Mesenchymal stem cell (in vitro differentiated cells and primary cell): Measurements from ENCODE around the gene RDH14. TPM values are rescaled to one million over a fixed set of nuclear protein-coding genes. Genes with fewer than 3 reads are reported as not detected.

ENCODE experiments used
- DNase-seq: peaks from one replicate; pipeline ENCODE4 v3.0.0-alpha.2; 2013
- H2AFZ ChIP-seq: one replicate; pipeline ENCODE4 v1.6.1; 2013; ENCODE audit warnings: low read depth, mild to moderate bottlenecking, control low read depth, inconsistent platforms, low read length, moderate library complexity
- H2AK5ac ChIP-seq: 2 replicates; pipeline ENCODE4 v1.6.1; 2013; ENCODE audit warnings: low read length, moderate library complexity, mild to moderate bottlenecking, inconsistent platforms; ENCODE audit not compliant: severe bottlenecking
- H2BK120ac ChIP-seq: one replicate; pipeline ENCODE4 v1.6.1; 2013; ENCODE audit warnings: low read depth, mild to moderate bottlenecking, inconsistent platforms, low read length, moderate library complexity
- H2BK12ac ChIP-seq, 2 experiments: one replicate each; pipeline ENCODE4 v1.6.1; 2013; ENCODE audit warnings: inconsistent platforms in 2 of 2, low read length in 2 of 2, mild to moderate bottlenecking in 2 of 2, moderate library complexity in 2 of 2, control low read depth in 1 of 2
- H2BK15ac ChIP-seq: one replicate; pipeline ENCODE4 v1.6.1; 2013; ENCODE audit warnings: mild to moderate bottlenecking, low read depth, inconsistent platforms; ENCODE audit not compliant: poor library complexity, severe bottlenecking
- H2BK5ac ChIP-seq: 2 replicates; pipeline ENCODE4 v1.6.1; 2013; ENCODE audit warnings: low read depth, mild to moderate bottlenecking, low read length, control low read depth, inconsistent platforms; ENCODE audit not compliant: poor library complexity, severe bottlenecking
- H3K14ac ChIP-seq, 2 experiments: one replicate each; pipeline ENCODE4 v1.6.1; 2013; ENCODE audit warnings: inconsistent platforms in 2 of 2, low read length in 2 of 2, control low read depth in 1 of 2, mild to moderate bottlenecking in 1 of 2, moderate library complexity in 1 of 2
- H3K18ac ChIP-seq, 2 experiments: one replicate each; pipeline ENCODE4 v1.6.1; 2013; ENCODE audit warnings: inconsistent platforms in 2 of 2, low read length in 2 of 2, control low read depth in 1 of 2, low read depth in 1 of 2, mild to moderate bottlenecking in 1 of 2
- H3K23ac ChIP-seq, 2 experiments: one replicate each; pipeline ENCODE4 v1.6.1; 2013; ENCODE audit warnings: inconsistent platforms in 2 of 2, low read length in 2 of 2, mild to moderate bottlenecking in 2 of 2, moderate library complexity in 2 of 2, control low read depth in 1 of 2
- H3K27ac ChIP-seq: 2 replicates; pipeline ENCODE4 v1.5.1; 2013; ENCODE audit warnings: mild to moderate bottlenecking, moderate library complexity, low read length, control low read depth, inconsistent platforms; ENCODE audit not compliant: poor library complexity, severe bottlenecking
- H3K27me3 ChIP-seq, 2 experiments: 2 replicates each; pipeline versions ENCODE4 v1.6.1 to v1.7.0; 2013; ENCODE audit warnings: low read length in 2 of 2, mild to moderate bottlenecking in 2 of 2, moderate library complexity in 2 of 2, control low read depth in 1 of 2, inconsistent platforms in 1 of 2; ENCODE audit not compliant: control insufficient read depth in 1 of 2, insufficient read depth in 1 of 2
- H3K36me3 ChIP-seq, 2 experiments: 2 replicates each; pipeline versions ENCODE4 v1.6.1 to v1.7.0; 2013; ENCODE audit warnings: low read length in 2 of 2, control low read depth in 1 of 2, inconsistent platforms in 1 of 2, low read depth in 1 of 2, mild to moderate bottlenecking in 1 of 2; ENCODE audit not compliant: insufficient read depth in 2 of 2, control insufficient read depth in 1 of 2
- H3K4ac ChIP-seq, 2 experiments: one replicate each; pipeline ENCODE4 v1.6.1; 2013; ENCODE audit warnings: inconsistent platforms in 2 of 2, low read length in 2 of 2, mild to moderate bottlenecking in 2 of 2, moderate library complexity in 2 of 2, control low read depth in 1 of 2, low read depth in 1 of 2
- H3K4me1 ChIP-seq: 2 replicates; pipeline ENCODE4 v1.6.1; 2013; ENCODE audit warnings: low read depth, low read length, control low read depth; ENCODE audit not compliant: control insufficient read depth, insufficient read depth
- H3K4me2 ChIP-seq: 2 replicates; pipeline ENCODE4 v1.6.1; 2013; ENCODE audit warnings: low read length, mild to moderate bottlenecking, inconsistent platforms; ENCODE audit not compliant: poor library complexity, severe bottlenecking
- H3K4me3 ChIP-seq, 2 experiments: 2 replicates each; pipeline versions ENCODE4 v1.5.1 to v1.7.0; 2013; ENCODE audit warnings: low read length in 2 of 2, mild to moderate bottlenecking in 2 of 2, control low read depth in 1 of 2, low read depth in 1 of 2; ENCODE audit not compliant: insufficient read depth in 1 of 2
- H3K79me1 ChIP-seq: replicated peaks from 2 replicates; pipeline ENCODE4 v1.6.1; 2013; ENCODE audit warnings: mild to moderate bottlenecking, control low read depth, low read length, inconsistent platforms; ENCODE audit not compliant: poor library complexity, severe bottlenecking
- H3K9ac ChIP-seq: 2 replicates; pipeline ENCODE4 v1.7.0; 2013; ENCODE audit warnings: mild to moderate bottlenecking, low read length, moderate library complexity
- H3K9me3 ChIP-seq: 2 replicates; pipeline ENCODE4 v1.7.0; 2013; ENCODE audit warnings: mild to moderate bottlenecking, low read length; ENCODE audit not compliant: control insufficient read depth
- H4K8ac ChIP-seq: one replicate; pipeline ENCODE4 v1.6.1; 2013; ENCODE audit warnings: inconsistent platforms, mild to moderate bottlenecking, low read length, moderate library complexity
- H4K91ac ChIP-seq: one replicate; pipeline ENCODE4 v1.6.1; 2013; ENCODE audit warnings: mild to moderate bottlenecking, low read length, inconsistent platforms
- WGBS: methylation state at CpG from one replicate; pipeline ENCODE4 v1.1.7; 2013; ENCODE audit warnings: mixed read lengths; 5-methylcytosine and 5-hydroxymethylcytosine counted together
- polyA plus RNA-seq, 2 experiments: library from polyadenylated mRNA; stranded (reverse); fragments of 200-250 nt; gene quantifications; one replicate each; pipeline ENCODE4 v1.2.3, GENCODE V29; 2013

RDH14 gene, protein sequence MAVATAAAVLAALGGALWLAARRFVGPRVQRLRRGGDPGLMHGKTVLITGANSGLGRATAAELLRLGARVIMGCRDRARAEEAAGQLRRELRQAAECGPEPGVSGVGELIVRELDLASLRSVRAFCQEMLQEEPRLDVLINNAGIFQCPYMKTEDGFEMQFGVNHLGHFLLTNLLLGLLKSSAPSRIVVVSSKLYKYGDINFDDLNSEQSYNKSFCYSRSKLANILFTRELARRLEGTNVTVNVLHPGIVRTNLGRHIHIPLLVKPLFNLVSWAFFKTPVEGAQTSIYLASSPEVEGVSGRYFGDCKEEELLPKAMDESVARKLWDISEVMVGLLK
- polyA plus RNA-seq (2013, experiment 1 of 2), result 19.6 TPM
- 20.0 TPM for polyA plus RNA-seq (2013, experiment 2 of 2)

DNA sequence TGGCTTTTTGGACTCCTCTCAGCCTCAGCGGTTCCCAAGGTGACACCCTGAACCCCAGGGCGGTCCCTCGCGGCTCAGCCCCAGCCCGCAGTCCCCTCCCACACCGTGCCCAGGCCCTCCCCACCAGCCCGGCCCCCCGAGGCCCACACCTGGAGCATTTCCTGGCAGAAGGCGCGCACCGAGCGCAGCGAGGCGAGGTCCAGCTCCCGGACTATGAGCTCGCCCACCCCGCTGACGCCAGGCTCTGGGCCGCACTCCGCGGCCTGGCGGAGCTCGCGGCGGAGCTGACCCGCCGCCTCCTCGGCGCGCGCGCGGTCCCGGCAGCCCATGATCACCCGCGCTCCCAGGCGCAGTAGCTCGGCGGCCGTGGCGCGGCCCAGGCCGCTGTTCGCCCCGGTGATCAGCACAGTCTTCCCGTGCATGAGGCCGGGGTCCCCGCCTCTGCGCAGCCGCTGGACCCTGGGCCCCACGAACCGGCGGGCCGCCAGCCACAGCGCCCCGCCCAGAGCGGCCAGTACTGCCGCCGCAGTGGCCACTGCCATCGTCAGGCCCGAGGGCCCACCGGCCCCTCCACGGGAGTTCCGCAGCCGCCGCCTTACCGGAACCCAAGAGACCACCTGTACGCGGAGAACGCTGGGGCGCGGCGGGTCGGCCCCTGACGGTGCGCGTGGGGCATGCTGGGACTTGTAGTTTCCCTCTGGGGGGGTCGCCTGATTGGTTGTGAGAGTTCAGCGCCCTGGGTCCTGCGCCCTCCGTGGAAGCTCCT is at the start of gene RDH14:
RDH14 (minus strand) TSS at position 623 of the 766 bp plus-strand sequence; CDS start at position 542, 81 bp downstream.
- Histone ChIP-seq H3K4me1 (no peaks in the 10 kb centered on the region), H4K8ac (peak within 1 kb of the TSS; percentile 94), H3K4me3 (peak within 1 kb of the TSS; percentile 77 to 84), H3K23ac (peak within 1 kb of the TSS in 1 of 2 experiments; percentile 72), H4K91ac (peak within 1 kb of the TSS; percentile 87), H2BK15ac (peak within 1 kb of the TSS; percentile 57), H3K36me3 (peaks cover 3 to 27% of the 10 kb centered on the region in 2 experiments), H2BK120ac (peak within 1 kb of the TSS; percentile 5), H3K9me3 (peaks cover 25% of the 10 kb centered on the region), H3K18ac (peak within 1 kb of the TSS; percentile 67 to 75), H2AFZ (peak within 1 kb of the TSS; percentile 95), H2AK5ac (peak within 1 kb of the TSS; percentile 37), H3K4me2 (peak within 1 kb of the TSS; percentile 86), H3K4ac (peak within 1 kb of the TSS; percentile 53 to 93), H3K27me3 (no peaks in the 10 kb centered on the region), H3K27ac (peak within 1 kb of the TSS; percentile 78), H3K9ac (peak within 1 kb of the TSS; percentile 94), H3K79me1 (peaks cover 13% of the 10 kb centered on the region), H3K14ac (peak within 1 kb of the TSS; percentile 19 to 83), H2BK5ac (peak within 1 kb of the TSS; percentile 19), H2BK12ac (peak within 1 kb of the TSS in 1 of 2 experiments; percentile 31)
- WGBS, result under 1% methylated on average over 56 of the region's 81 CpGs
- DNase-seq, result peak; percentile 94

DNA sequence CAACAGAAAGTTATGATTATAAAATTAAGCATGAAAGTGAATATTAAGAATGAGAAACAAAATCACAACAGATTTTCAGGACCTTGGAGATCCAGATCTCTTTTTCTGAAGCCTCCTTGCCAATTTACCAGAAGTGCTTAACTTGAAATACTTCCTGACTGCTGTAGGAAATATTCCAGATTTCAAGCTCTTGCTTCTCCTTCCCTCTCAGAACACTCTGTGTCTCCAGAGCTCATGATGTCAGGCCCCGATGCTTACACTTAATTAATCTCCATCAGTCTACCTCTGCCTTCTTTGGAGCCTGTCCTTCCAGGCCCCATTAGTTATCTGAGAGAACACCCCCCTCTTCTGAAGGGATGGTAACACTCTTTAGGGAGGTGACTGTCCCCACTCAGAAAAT is 49.6 kb upstream of the RDH14 start:
- H3K9ac ChIP-seq, result no peak overlapping the region
- WGBS, result 86% methylated on average over 1 of the region's 1 CpG
- H3K27ac ChIP-seq, result no peak overlapping the region
- H3K18ac ChIP-seq, result no peak overlapping the region
- no peak overlapping the region for H2BK120ac ChIP-seq
- H3K4me3 ChIP-seq, result no peak overlapping the region
- no peak overlapping the region for H2AK5ac ChIP-seq
- H4K8ac ChIP-seq, result no peak overlapping the region
- no peaks in the 10 kb centered on the region for H3K36me3 ChIP-seq
- no peak overlapping the region for H2BK15ac ChIP-seq
- H4K91ac ChIP-seq, result no peak overlapping the region
- H3K23ac ChIP-seq, result no peak overlapping the region
- no peak overlapping the region for H2BK12ac ChIP-seq
- H3K4ac ChIP-seq, result no peak overlapping the region
- no peak overlapping the region for H3K14ac ChIP-seq
- no peak for DNase-seq
- no peaks in the 10 kb centered on the region for H3K4me1 ChIP-seq
- H3K9me3 ChIP-seq, result no peaks in the 10 kb centered on the region
- no peak overlapping the region for H2AFZ ChIP-seq
- H2BK5ac ChIP-seq, result no peak overlapping the region
- H3K79me1 ChIP-seq, result no peaks in the 10 kb centered on the region
- peaks cover 0 to 3% of the 10 kb centered on the region in 2 experiments for H3K27me3 ChIP-seq
- no peak overlapping the region for H3K4me2 ChIP-seq

- H2BK12ac ChIP-seq, result no peak overlapping the region
- H2BK5ac ChIP-seq, result no peak overlapping the region
- H3K4me1 ChIP-seq, result no peaks in the 10 kb centered on the region
- no peak overlapping the region for H3K23ac ChIP-seq
- no peaks in the 10 kb centered on the region for H3K36me3 ChIP-seq
- H3K18ac ChIP-seq, result no peak overlapping the region
- H3K79me1 ChIP-seq, result no peaks in the 10 kb centered on the region
- no peak for DNase-seq
- H2BK120ac ChIP-seq, result no peak overlapping the region
- H3K4me3 ChIP-seq, result no peak overlapping the region
- H3K9me3 ChIP-seq, result no peaks in the 10 kb centered on the region
- H2BK15ac ChIP-seq, result no peak overlapping the region
- H3K9ac ChIP-seq, result no peak overlapping the region
- H3K4me2 ChIP-seq, result no peak overlapping the region
- no peak overlapping the region for H3K27ac ChIP-seq
- H2AFZ ChIP-seq, result no peak overlapping the region
- no peak overlapping the region for H4K91ac ChIP-seq
- H3K14ac ChIP-seq, result no peak overlapping the region
- no peak overlapping the region for H4K8ac ChIP-seq
- H3K4ac ChIP-seq, result no peak overlapping the region
- H3K27me3 ChIP-seq, result peaks cover 0 to 3% of the 10 kb centered on the region in 2 experiments
- H2AK5ac ChIP-seq, result no peak overlapping the region
These were observed 44.7 kb upstream of the RDH14 start for GRCh38 chr2:18605115-18605514.

DNA sequence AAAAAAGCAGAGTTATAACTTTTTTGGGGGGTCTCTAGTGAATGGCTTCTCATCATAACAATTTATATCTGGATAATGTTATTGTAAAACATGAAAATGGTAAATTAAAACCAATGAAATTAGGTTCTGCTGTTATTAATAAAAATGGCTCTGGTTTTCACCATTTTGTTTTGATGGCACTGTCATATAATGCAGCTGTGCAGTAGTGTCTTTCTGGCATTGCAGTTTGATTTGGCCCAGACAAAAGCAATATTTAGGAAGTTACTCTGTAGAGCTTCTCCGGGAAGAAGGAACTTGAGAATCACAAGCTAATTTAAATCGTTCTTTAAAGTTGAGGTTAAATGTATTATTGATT is 44.1 kb upstream of the RDH14 start:
- Histone ChIP-seq H3K14ac (no peak overlapping the region), H3K36me3 (no peaks in the 10 kb centered on the region), H3K27me3 (peaks cover 0 to 3% of the 10 kb centered on the region in 2 experiments), H2BK15ac (no peak overlapping the region), H3K79me1 (no peaks in the 10 kb centered on the region), H3K4me2 (no peak overlapping the region), H2BK120ac (no peak overlapping the region), H3K9me3 (no peaks in the 10 kb centered on the region), H2BK12ac (no peak overlapping the region), H4K91ac (no peak overlapping the region), H4K8ac (no peak overlapping the region), H3K23ac (no peak overlapping the region), H2AK5ac (no peak overlapping the region), H3K18ac (no peak overlapping the region), H3K4me1 (no peaks in the 10 kb centered on the region), H2AFZ (no peak overlapping the region), H3K4me3 (no peak overlapping the region), H3K9ac (no peak overlapping the region), H2BK5ac (no peak overlapping the region), H3K27ac (no peak overlapping the region), H3K4ac (no peak overlapping the region)
- DNase-seq, result no peak
- WGBS, result 100% methylated on average over 1 of the region's 2 CpGs
